CD4-positive, alpha-beta T cell treated with Interleukin-15 for 1 hour (primary cell): ENCODE data around the gene SPINK7.

ENCODE experiments used
- DNase-seq: peaks from one replicate; pipeline ENCODE4 v3.0.0-alpha.2; 2020

Gene SPINK7

GRCh38 chr5:148347706-148348105, 35.5 kb downstream of the SPINK7 start:
- no peak for DNase-seq

- DNase-seq = no peak
These were observed 40.5 kb downstream of the SPINK7 start for GRCh38 chr5:148352696-148353095.

GRCh38 chr5:148353634-148354033, 41.4 kb downstream of the SPINK7 start:
- DNase-seq = no peak

GRCh38 chr5:148364343-148364742, 52.1 kb downstream of the SPINK7 start:
- no peak for DNase-seq
